Activated CD4-positive, alpha-beta T cell treated with anti-CD3 and anti-CD28 coated beads, Interleukin-2, amount 50 U/mL, for 48 hours (primary cell): ENCODE results near the gene TMEM53.
A peak's percentile ranks its signal among the peaks of the same experiment; 100 is the strongest.
"Not testable (repeated sequence)": the region's sequence is repeated elsewhere in the genome, so short reads cannot be mapped to it uniquely, and the experiment has no call there.

ENCODE experiments used
- DNase-seq, 2 experiments: peaks; one replicate each; pipeline ENCODE4 v3.0.0-alpha.2; 2020

The TMEM53 gene

GRCh38 chr1:44674113-44675000, at the start of gene TMEM53, which contains the start of gene ARMH1:
TSS of gene TMEM53 (minus strand) at chr1:44674481. CDS start at chr1:44674391, 90 bp downstream.
TSS of gene ARMH1 (plus strand) at chr1:44674714. CDS start at chr1:44689698, 14,984 bp downstream.
- peak; percentile 98 to 99 for DNase-seq

- peak; percentile 67 to 76 for DNase-seq
Observed at GRCh38 chr1:44723496-44724295, 49.4 kb upstream of the TMEM53 start.

- peak; percentile 32 to 51 for DNase-seq
Observed at GRCh38 chr1:44723064-44723463, 48.8 kb upstream of the TMEM53 start.

- peak; percentile 79 to 86 for DNase-seq
Observed at GRCh38 chr1:44721485-44722361, 47.4 kb upstream of the TMEM53 start.

GRCh38 chr1:44720281-44720680, 46.0 kb upstream of the TMEM53 start:
- DNase-seq: no peak

GRCh38 chr1:44719318-44719717, 45.0 kb upstream of the TMEM53 start:
- no peak for DNase-seq

- DNase-seq: no peak
Observed at GRCh38 chr1:44718091-44718490, 43.8 kb upstream of the TMEM53 start.

GRCh38 chr1:44717653-44718052, 43.4 kb upstream of the TMEM53 start:
- DNase-seq: no peak

- no peak for DNase-seq
Observed at GRCh38 chr1:44717156-44717555, 42.9 kb upstream of the TMEM53 start.

GRCh38 chr1:44714944-44715571, 40.8 kb upstream of the TMEM53 start:
- peak; percentile 63 to 75 for DNase-seq

- no peak for DNase-seq
Observed at GRCh38 chr1:44714532-44714931, 40.3 kb upstream of the TMEM53 start.

- no peak for DNase-seq
Observed at GRCh38 chr1:44713321-44713781, 39.1 kb upstream of the TMEM53 start.

GRCh38 chr1:44707959-44708831, 33.9 kb upstream of the TMEM53 start:
- DNase-seq: peak; percentile 29 to 51

GRCh38 chr1:44707112-44707881, 33.0 kb upstream of the TMEM53 start:
- DNase-seq: no peak

- DNase-seq: no peak
Observed at GRCh38 chr1:44705938-44706337, 31.7 kb upstream of the TMEM53 start.

- DNase-seq: no peak
Observed at GRCh38 chr1:44705470-44705869, 31.2 kb upstream of the TMEM53 start.

GRCh38 chr1:44701141-44701573, 26.9 kb upstream of the TMEM53 start:
- DNase-seq: no peak

- no peak for DNase-seq
Observed at GRCh38 chr1:44700573-44700972, 26.3 kb upstream of the TMEM53 start.

GRCh38 chr1:44699375-44699774, 25.1 kb upstream of the TMEM53 start:
- not testable (repeated sequence) for DNase-seq

- DNase-seq: no peak
Observed at GRCh38 chr1:44698138-44698537, 23.9 kb upstream of the TMEM53 start.
